Esophagus muscularis mucosa (tissue), 4 donors: ENCODE data around the gene TMPRSS4.

Experiments used
- CTCF ChIP-seq, 3 experiments: fragments of 200-600 bp in 2 of 3; fragments of 450-650 bp in 1 of 3; sonication (generic) in 2 of 3; IDR thresholded peaks; one replicate each; pipeline ENCODE4 v1.5.1; 2017 to 2019; ENCODE audit warnings: antibody characterized with exemption in 3 of 3, mild to moderate bottlenecking in 2 of 3, moderate library complexity in 1 of 3
- EP300 ChIP-seq: sonication (generic); formaldehyde crosslinking; IDR thresholded peaks from one replicate; pipeline ENCODE4 v1.6.1; 2017; ENCODE audit warnings: antibody characterized with exemption
- POLR2A ChIP-seq: fragments of 450-650 bp; IDR thresholded peaks from one replicate; pipeline ENCODE4 v1.6.1; 2017; ENCODE audit warnings: antibody characterized with exemption, moderate library complexity, mild to moderate bottlenecking, low read depth

GRCh38 chr11:118057251-118058145, 19.4 kb upstream of the TMPRSS4 start:
- TF ChIP-seq POLR2A: no peak
- TF ChIP-seq CTCF (IDR thresholded peaks at IDR 0.05): no peak
- no peak for TF ChIP-seq EP300
